Measurements from ENCODE around the gene PLAC9.
"Not testable (repeated sequence)": the region's sequence is repeated elsewhere in the genome, so short reads cannot be mapped to it uniquely, and the experiment has no call there.

PLAC9 gene

GRCh38 chr10:80141696-80142460, 9.3 kb downstream of the PLAC9 start:
- DNase-seq = no peak
- H3K4me3 ChIP-seq (ENCODE audit: low read depth, low read length) = no peak overlapping the region
- no peak for TF ChIP-seq CTCF (IDR thresholded peaks at IDR 0.05; ENCODE audit: low read depth, low read length, missing control alignments)
- no peaks in the 10 kb centered on the region for H3K36me3 ChIP-seq (replicated peaks)
- no peak overlapping the region for H3K27ac ChIP-seq
- in situ Hi-C loops (cut with HindIII; ENCODE audit: low pct_ligation_motif_present, low sequenced_read_pairs) = no loop called here
- no peaks in the 10 kb centered on the region for H3K27me3 ChIP-seq (replicated peaks)

GRCh38 chr10:80144067-80144695, 11.7 kb downstream of the PLAC9 start:
- Histone ChIP-seq H3K4me3 (ENCODE audit: low read depth, low read length) (no peak overlapping the region), H3K36me3 (replicated peaks) (peaks cover 4% of the 10 kb centered on the region), H3K27ac (no peak overlapping the region), H3K27me3 (replicated peaks) (no peaks in the 10 kb centered on the region)
- in situ Hi-C loops (cut with HindIII; ENCODE audit: low pct_ligation_motif_present, low sequenced_read_pairs) = no loop called here
- no peak for TF ChIP-seq CTCF (IDR thresholded peaks at IDR 0.05; ENCODE audit: low read depth, low read length, missing control alignments)
- DNase-seq = no peak

GRCh38 chr10:80144696-80145131, 12.2 kb downstream of the PLAC9 start:
- Histone ChIP-seq H3K36me3 (replicated peaks) (peaks cover 4% of the 10 kb centered on the region), H3K27ac (no peak overlapping the region), H3K27me3 (replicated peaks) (no peaks in the 10 kb centered on the region), H3K4me3 (ENCODE audit: low read depth, low read length) (no peak overlapping the region)
- no peak for DNase-seq
- no peak for TF ChIP-seq CTCF (IDR thresholded peaks at IDR 0.05; ENCODE audit: low read depth, low read length, missing control alignments)
- in situ Hi-C loops (cut with HindIII; ENCODE audit: low pct_ligation_motif_present, low sequenced_read_pairs) = no loop called here

- peak overlapping the region; percentile 37 for H3K27ac ChIP-seq
- H3K27me3 ChIP-seq (replicated peaks); in situ Hi-C loops (cut with HindIII; ENCODE audit: low pct_ligation_motif_present, low sequenced_read_pairs); H3K4me3 ChIP-seq (ENCODE audit: low read depth, low read length): not testable (repeated sequence)
- H3K36me3 ChIP-seq (replicated peaks) = peaks cover 11% of the 10 kb centered on the region
- peak; percentile 64 for DNase-seq
Measured at GRCh38 chr10:80145406-80146308, 13.1 kb downstream of the PLAC9 start.

- in situ Hi-C loops (cut with HindIII; ENCODE audit: low pct_ligation_motif_present, low sequenced_read_pairs) = no loop called here
- no peak for TF ChIP-seq CTCF (IDR thresholded peaks at IDR 0.05; ENCODE audit: low read depth, low read length, missing control alignments)
- no peak overlapping the region for H3K4me3 ChIP-seq (ENCODE audit: low read depth, low read length)
Measured at GRCh38 chr10:80146918-80147317, 14.4 kb downstream of the PLAC9 start.

More at GRCh38 chr10:80146918-80147317, 14.4 kb downstream of the PLAC9 start:
- peaks cover 19% of the 10 kb centered on the region for H3K36me3 ChIP-seq (replicated peaks)
- H3K27ac ChIP-seq = no peak overlapping the region
- no peaks in the 10 kb centered on the region for H3K27me3 ChIP-seq (replicated peaks)
- no peak for DNase-seq

Data from brain microvascular endothelial cell (primary cell).